OCI-LY1 (cell line): ENCODE data around the gene FAM180A.

Experiments used
- H2AFZ ChIP-seq: fragments of 200-600 bp; sonication (generic), shearing (Covaris generic); 2 replicates; pipeline ENCODE4 v1.6.0; 2014; ENCODE audit warnings: antibody characterized with exemption, mild to moderate bottlenecking, low read length
- H3F3A ChIP-seq: fragments of 200-600 bp; sonication (generic), shearing (Covaris generic); 2 replicates; pipeline ENCODE4 v1.6.0; 2014; ENCODE audit warnings: mild to moderate bottlenecking, antibody characterized with exemption, low read length, moderate library complexity; ENCODE audit not compliant: insufficient read depth
- H3K27ac ChIP-seq: fragments of 200-600 bp; sonication (generic); 2 replicates; pipeline ENCODE4 v1.5.1; 2014; ENCODE audit warnings: low read length, mixed run types, mild to moderate bottlenecking, low read depth; ENCODE audit not compliant: poor library complexity, severe bottlenecking
- H3K27me3 ChIP-seq: fragments of 200-600 bp; sonication (generic); 2 replicates; pipeline ENCODE4 v1.6.0; 2014; ENCODE audit warnings: antibody characterized with exemption, mild to moderate bottlenecking, low read length, moderate library complexity; ENCODE audit not compliant: insufficient read depth
- H3K36me3 ChIP-seq: fragments of 200-600 bp; sonication (generic); 2 replicates; pipeline ENCODE4 v1.6.1; 2014; ENCODE audit warnings: mild to moderate bottlenecking, antibody characterized with exemption, low read length, moderate library complexity, mixed read lengths; ENCODE audit not compliant: insufficient read depth
- H3K4me1 ChIP-seq: fragments of 200-600 bp; sonication (generic); 2 replicates; pipeline ENCODE4 v1.5.1; 2014; ENCODE audit warnings: mild to moderate bottlenecking, low read length, moderate library complexity; ENCODE audit not compliant: insufficient read depth, severe bottlenecking
- H3K4me2 ChIP-seq: fragments of 200-600 bp; sonication (generic), shearing (Covaris generic); 2 replicates; pipeline ENCODE4 v1.6.1; 2014; ENCODE audit warnings: low read length
- H3K4me3 ChIP-seq: fragments of 200-600 bp; sonication (generic); 2 replicates; pipeline ENCODE4 v1.5.1; 2014; ENCODE audit warnings: low read length, low read depth, mild to moderate bottlenecking, mixed read lengths; ENCODE audit not compliant: poor library complexity, severe bottlenecking
- H3K79me2 ChIP-seq: fragments of 200-600 bp; shearing (Covaris generic); 2 replicates; pipeline ENCODE4 v1.6.1; 2016; ENCODE audit warnings: mixed run types, low read length, mixed read lengths; ENCODE audit not compliant: insufficient read depth
- H3K9ac ChIP-seq: fragments of 200-600 bp; sonication (generic), shearing (Covaris generic); 2 replicates; pipeline ENCODE4 v1.6.1; 2014; ENCODE audit warnings: mild to moderate bottlenecking, low read length, mixed read lengths
- H3K9me2 ChIP-seq: fragments of 200-600 bp; sonication (generic), shearing (Covaris generic); 2 replicates; pipeline ENCODE4 v1.6.1; 2014; ENCODE audit warnings: low read depth, mild to moderate bottlenecking, low read length, mixed read lengths
- H3K9me3 ChIP-seq: fragments of 200-600 bp; shearing (Covaris generic); 2 replicates; pipeline ENCODE4 v1.6.1; 2014; ENCODE audit warnings: low read length, mixed read lengths
- H4K20me1 ChIP-seq: fragments of 200-600 bp; sonication (generic), shearing (Covaris generic); 2 replicates; pipeline ENCODE4 v1.6.0; 2016; ENCODE audit warnings: mild to moderate bottlenecking, low read length; ENCODE audit not compliant: insufficient read depth
- CTCF ChIP-seq: fragments of 200-600 bp; sonication (generic), shearing (Covaris generic); IDR thresholded peaks from 2 replicates; pipeline ENCODE4 v1.5.1; 2017; ENCODE audit warnings: mild to moderate bottlenecking, antibody characterized with exemption, low read length, moderate library complexity, mixed read lengths
- EZH2 ChIP-seq: fragments of 200-600 bp; sonication (generic), shearing (Covaris generic); IDR thresholded peaks from 2 replicates; pipeline ENCODE4 v1.8.0; 2017; ENCODE audit warnings: borderline replicate concordance, mixed run types, mild to moderate bottlenecking, antibody characterized with exemption, low read length, moderate library complexity, mixed read lengths

Gene FAM180A

GRCh38 chr7:135789431-135789830 lies 40.8 kb upstream of the FAM180A start:
- H3K79me2 ChIP-seq, result no peaks in the 10 kb centered on the region
- H3K9ac ChIP-seq, result no peak overlapping the region
- H3K9me2 ChIP-seq, result no peaks in the 10 kb centered on the region
- H3K4me1 ChIP-seq, result no peaks in the 10 kb centered on the region
- H3K4me2 ChIP-seq, result no peak overlapping the region
- no peaks in the 10 kb centered on the region for H3K36me3 ChIP-seq
- H4K20me1 ChIP-seq, result no peaks in the 10 kb centered on the region
- no peak overlapping the region for H3K27ac ChIP-seq
- peaks cover 9% of the 10 kb centered on the region; the same call in 1 of the 2 replicates for H3K27me3 ChIP-seq
- TF ChIP-seq EZH2 (no peak), CTCF (no peak)
- H3K9me3 ChIP-seq, result no peaks in the 10 kb centered on the region
- H3F3A ChIP-seq, result no peaks in the 10 kb centered on the region
- H3K4me3 ChIP-seq, result no peak overlapping the region
- H2AFZ ChIP-seq, result no peak overlapping the region

DNA sequence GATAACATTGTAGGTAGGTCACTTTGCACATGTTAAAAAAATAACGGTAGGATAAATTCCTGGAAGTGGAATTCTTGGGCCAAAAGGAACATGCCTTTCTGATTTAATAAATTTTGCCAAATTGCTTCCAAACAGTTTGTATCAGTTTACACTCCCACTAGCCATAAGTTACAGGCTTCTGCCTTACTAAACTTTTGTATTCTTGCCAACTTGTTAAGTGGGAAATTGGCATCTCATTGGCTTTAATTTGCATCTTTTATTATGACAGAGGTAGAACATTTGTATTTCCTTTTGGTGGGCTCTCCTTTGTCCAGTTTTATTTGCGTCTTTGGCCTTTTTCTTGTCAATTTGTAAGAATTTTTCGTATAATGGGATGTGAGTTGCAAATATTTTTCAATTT lies 38.3 kb upstream of the FAM180A start:
- Histone ChIP-seq H3K9me2 (no peaks in the 10 kb centered on the region), H4K20me1 (no peaks in the 10 kb centered on the region), H3K79me2 (no peaks in the 10 kb centered on the region), H3K27ac (no peak overlapping the region), H3K4me3 (no peak overlapping the region), H3K9ac (no peak overlapping the region), H3K9me3 (no peaks in the 10 kb centered on the region), H2AFZ (no peak overlapping the region), H3K4me1 (no peaks in the 10 kb centered on the region), H3F3A (no peaks in the 10 kb centered on the region), H3K27me3 (peaks cover 9% of the 10 kb centered on the region), H3K36me3 (no peaks in the 10 kb centered on the region), H3K4me2 (no peak overlapping the region)
- TF ChIP-seq EZH2 (no peak), CTCF (no peak)

- no peak overlapping the region for H2AFZ ChIP-seq
- no peaks in the 10 kb centered on the region for H3K36me3 ChIP-seq
- no peak overlapping the region for H3K4me3 ChIP-seq
- no peaks in the 10 kb centered on the region for H3K9me3 ChIP-seq
- peaks cover 5% of the 10 kb centered on the region; the same call in 1 of the 2 replicates for H3K27me3 ChIP-seq
- no peaks in the 10 kb centered on the region for H3K79me2 ChIP-seq
- no peaks in the 10 kb centered on the region for H4K20me1 ChIP-seq
- H3K9me2 ChIP-seq, result no peaks in the 10 kb centered on the region
- no peak overlapping the region for H3K4me2 ChIP-seq
- no peak overlapping the region for H3K27ac ChIP-seq
- no peak overlapping the region for H3K9ac ChIP-seq
- TF ChIP-seq CTCF (no peak), EZH2 (no peak)
- no peaks in the 10 kb centered on the region for H3K4me1 ChIP-seq
- H3F3A ChIP-seq, result no peaks in the 10 kb centered on the region
Observed at GRCh38 chr7:135785065-135785464, 36.5 kb upstream of the FAM180A start.
